ENCODE data around the gene ASXL1.

Gene ASXL1

GRCh38 chr20:32411955-32412706, 54.0 kb downstream of the ASXL1 start:
- no peak for DNase-seq

- no peak for DNase-seq
Measured at GRCh38 chr20:32415494-32415893, 57.4 kb downstream of the ASXL1 start.

GRCh38 chr20:32416206-32416605, 58.1 kb downstream of the ASXL1 start:
- no peak for DNase-seq

GRCh38 chr20:32418376-32418775, 60.2 kb downstream of the ASXL1 start:
- peak; percentile 37 for DNase-seq

GRCh38 chr20:32421290-32421689, 63.2 kb downstream of the ASXL1 start:
- DNase-seq = no peak

GRCh38 chr20:32427996-32428395, 69.9 kb downstream of the ASXL1 start:
- DNase-seq = no peak

- no peak for DNase-seq
Measured at GRCh38 chr20:32429343-32429742, 71.2 kb downstream of the ASXL1 start.

- no peak for DNase-seq
Measured at GRCh38 chr20:32429745-32430360, 71.7 kb downstream of the ASXL1 start.

- no peak for DNase-seq
Measured at GRCh38 chr20:32431457-32431856, 73.3 kb downstream of the ASXL1 start.

GRCh38 chr20:32432277-32432676, 74.1 kb downstream of the ASXL1 start:
- no peak for DNase-seq

GRCh38 chr20:32433311-32434021, 75.3 kb downstream of the ASXL1 start:
- no peak for DNase-seq

- no peak for DNase-seq
Measured at GRCh38 chr20:32434434-32434833, 76.3 kb downstream of the ASXL1 start.

GRCh38 chr20:32435449-32436107, 77.4 kb downstream of the ASXL1 start:
- no peak for DNase-seq

- no peak for DNase-seq
Measured at GRCh38 chr20:32436142-32436861, 78.2 kb downstream of the ASXL1 start.

- no peak for DNase-seq
Measured at GRCh38 chr20:32436968-32437367, 78.8 kb downstream of the ASXL1 start.

- DNase-seq = no peak
Measured at GRCh38 chr20:32437391-32438074, 79.4 kb downstream of the ASXL1 start.

- no peak for DNase-seq
Measured at GRCh38 chr20:32438331-32438858, 80.3 kb downstream of the ASXL1 start.

- DNase-seq = peak; percentile 45
Measured at GRCh38 chr20:32439132-32439829, 81.2 kb downstream of the ASXL1 start.

- no peak for DNase-seq
Measured at GRCh38 chr20:32440069-32440757, 82.1 kb downstream of the ASXL1 start.

- DNase-seq = no peak
Measured at GRCh38 chr20:32440758-32441078, 82.6 kb downstream of the ASXL1 start.

- no peak for DNase-seq
Measured at GRCh38 chr20:32441638-32442037, 83.5 kb downstream of the ASXL1 start.

Data from activated CD4-positive, alpha-beta T cell treated with anti-CD3 and anti-CD28 coated beads, Interleukin-10, Interleukin-2, amounts not matched to agents 100 ng/mL and 50 ng/mL, durations not matched to agents 16 hours and 8 hours (primary cell).